SK-N-SH (cell line): ENCODE measurements around the gene PLEKHG7. TPM values are rescaled to one million over a fixed set of nuclear protein-coding genes. Genes with fewer than 3 reads are reported as not detected.

Source experiments
- CTCF ChIA-PET: fragments of 300-600, 350-600 bp; formaldehyde crosslinking; extraction: SDS; loops from one replicate; lab custom pipeline; 2021; lab: Yijun Ruan, JAX
- POLR2A ChIA-PET: fragments of 350-600 bp; sonication (Branson Sonifier 250); formaldehyde crosslinking; extraction: SDS; loops from one replicate; lab custom pipeline; 2020; ENCODE audit warnings: antibody characterized with exemption, inconsistent platforms; lab: Yijun Ruan, JAX
- DNase-seq: peaks from one replicate; pipeline ENCODE4 v3.0.0; 2012
- H2AFZ ChIP-seq: fragments of 200-600 bp; sonication (generic); 2 replicates; pipeline ENCODE4 v1.8.1; 2016; ENCODE audit warnings: antibody characterized with exemption, mild to moderate bottlenecking, low read depth
- H3F3A ChIP-seq: fragments of 200-600 bp; sonication (generic); replicated peaks from 2 replicates; pipeline ENCODE3; 2016; ENCODE audit warnings: antibody characterized with exemption, mild to moderate bottlenecking; ENCODE audit not compliant: insufficient read depth
- H3K27ac ChIP-seq, 2 experiments: fragments of 200-500 bp in 1 of 2; fragments of 200-600 bp in 1 of 2; sonication (Bioruptor generic) in 1 of 2; sonication (generic), shearing (Covaris generic) in 1 of 2; 2 replicates each; pipeline versions ENCODE4 v1.5.1 to v1.6.1; 2014 to 2016; ENCODE audit warnings: low read depth in 2 of 2, inconsistent platforms in 1 of 2, low read length in 1 of 2, mild to moderate bottlenecking in 1 of 2, mixed read lengths in 1 of 2
- H3K27me3 ChIP-seq: fragments of 200-600 bp; sonication (generic), shearing (Covaris generic); 2 replicates; pipeline ENCODE4 v1.6.1; 2016; ENCODE audit warnings: mixed run types; ENCODE audit not compliant: insufficient read depth
- H3K36me3 ChIP-seq, 2 experiments: fragments of 200-500 bp in 1 of 2; fragments of 200-600 bp in 1 of 2; sonication (Bioruptor generic) in 1 of 2; sonication (generic) in 1 of 2; replicated peaks in 1 of 2; 2 replicates each; pipeline versions ENCODE3 to v1.5.1; 2014 to 2016; ENCODE audit warnings: low read length in 1 of 2, mild to moderate bottlenecking in 1 of 2; ENCODE audit not compliant: insufficient read depth in 2 of 2, control insufficient read depth in 1 of 2
- H3K4me1 ChIP-seq, 2 experiments: fragments of 200-500 bp in 1 of 2; fragments of 200-600 bp in 1 of 2; sonication (Bioruptor generic) in 1 of 2; sonication (generic), shearing (Covaris generic) in 1 of 2; 2 replicates each; pipeline versions ENCODE4 v1.5.1 to v1.6.1; 2014 to 2016; ENCODE audit warnings: low read depth in 1 of 2, low read length in 1 of 2, mixed run types in 1 of 2; ENCODE audit not compliant: insufficient read depth in 2 of 2, control insufficient read depth in 1 of 2
- H3K4me2 ChIP-seq: fragments of 200-600 bp; sonication (generic), shearing (Covaris generic); 2 replicates; pipeline ENCODE4 v1.6.1; 2017; ENCODE audit warnings: mixed run types
- H3K4me3 ChIP-seq, 2 experiments: fragments of 200-500 bp in 1 of 2; fragments of 200-600 bp in 1 of 2; sonication (Bioruptor generic) in 1 of 2; sonication (generic), shearing (Covaris generic) in 1 of 2; 2 replicates each; pipeline versions ENCODE4 v1.5.1 to v1.8.1; 2014 to 2016; ENCODE audit warnings: low read depth in 2 of 2, inconsistent platforms in 1 of 2, low read length in 1 of 2, mild to moderate bottlenecking in 1 of 2, mixed read lengths in 1 of 2, moderate library complexity in 1 of 2
- H3K79me2 ChIP-seq: fragments of 200-600 bp; sonication (generic); 2 replicates; pipeline ENCODE4 v1.8.1; 2017; ENCODE audit warnings: mild to moderate bottlenecking; ENCODE audit not compliant: insufficient read depth
- H3K9ac ChIP-seq: fragments of 200-600 bp; sonication (generic); 2 replicates; pipeline ENCODE4 v1.6.1; 2017; ENCODE audit warnings: mixed run types
- H3K9me2 ChIP-seq: fragments of 200-600 bp; sonication (generic); 2 replicates; pipeline ENCODE4 v1.6.1; 2017; ENCODE audit warnings: mixed run types
- H3K9me3 ChIP-seq: fragments of 200-600 bp; sonication (generic); 2 replicates; pipeline ENCODE4 v1.6.1; 2017; ENCODE audit warnings: mixed run types, mild to moderate bottlenecking, moderate library complexity
- H4K20me1 ChIP-seq: fragments of 200-600 bp; sonication (generic); 2 replicates; pipeline ENCODE4 v1.6.1; 2017; ENCODE audit warnings: mild to moderate bottlenecking, mixed run types; ENCODE audit not compliant: insufficient read depth
- CHD2 ChIP-seq: fragments of 150-350 bp; IDR thresholded peaks from 2 replicates; pipeline ENCODE4 v1.6.1; 2018; ENCODE audit warnings: low read length; ENCODE audit not compliant: partially characterized antibody
- EP300 ChIP-seq, 2 experiments: IDR thresholded peaks; 2 replicates each; pipeline versions ENCODE4 v1.4.0 to v1.6.1; 2012; ENCODE audit warnings: borderline replicate concordance in 1 of 2, low read depth in 1 of 2, low read length in 1 of 2
- EZH2phosphoT487 ChIP-seq: fragments of 200-600 bp; sonication (generic); IDR thresholded peaks from 2 replicates; pipeline ENCODE4 v1.6.1; 2017; ENCODE audit warnings: low read depth, mixed run types, mild to moderate bottlenecking, antibody characterized with exemption, moderate library complexity, borderline replicate concordance
- FOXJ3 ChIP-seq: sonication (generic); formaldehyde crosslinking; IDR thresholded peaks from 2 replicates; pipeline ENCODE4 v1.5.1; 2020; ENCODE audit warnings: mild to moderate bottlenecking, missing genetic modification reagents
- FOXM1 ChIP-seq: IDR thresholded peaks from 2 replicates; pipeline ENCODE4 v1.4.0; 2012; ENCODE audit warnings: low read depth, mild to moderate bottlenecking
- GABPA ChIP-seq: IDR thresholded peaks from 2 replicates; pipeline ENCODE4 v1.4.0; 2012; ENCODE audit warnings: low read depth, mild to moderate bottlenecking
- GATA2 ChIP-seq: sonication (generic); formaldehyde crosslinking; IDR thresholded peaks from 2 replicates; pipeline ENCODE4 v1.5.0; 2020; ENCODE audit warnings: mild to moderate bottlenecking, missing genetic modification reagents
- JUND ChIP-seq: IDR thresholded peaks from 2 replicates; pipeline ENCODE4 v1.4.0; 2012
- MAX ChIP-seq: IDR thresholded peaks from 2 replicates; pipeline ENCODE4 v1.4.0; 2012; ENCODE audit warnings: low read depth
- MEF2A ChIP-seq: IDR thresholded peaks from 2 replicates; pipeline ENCODE4 v1.4.0; 2012; ENCODE audit warnings: low read depth, borderline replicate concordance
- NFIC ChIP-seq: IDR thresholded peaks from 2 replicates; pipeline ENCODE4 v1.4.0; 2012; ENCODE audit warnings: borderline replicate concordance
- NRF1 ChIP-seq: IDR thresholded peaks from 2 replicates; pipeline ENCODE4 v1.6.1; 2012; ENCODE audit warnings: low read depth, mild to moderate bottlenecking, low read length
- POLR2AphosphoS5 ChIP-seq: IDR thresholded peaks from 2 replicates; pipeline ENCODE4 v1.6.1; 2012; ENCODE audit warnings: low read depth, low read length
- RAD21 ChIP-seq: IDR thresholded peaks from 2 replicates; pipeline ENCODE4 v1.6.1; 2012; ENCODE audit warnings: mild to moderate bottlenecking, low read length
- RCOR1 ChIP-seq: fragments of 150-350 bp; IDR thresholded peaks from 2 replicates; pipeline ENCODE4 v1.6.1; 2017; ENCODE audit warnings: antibody characterized with exemption, low read length
- RFX5 ChIP-seq: IDR thresholded peaks from 2 replicates; pipeline ENCODE4 v1.6.1; 2012; ENCODE audit warnings: mild to moderate bottlenecking, improper control_type of control experiment, low read length
- RXRA ChIP-seq: IDR thresholded peaks from 2 replicates; pipeline ENCODE4 v1.4.0; 2012; ENCODE audit warnings: low read depth, mild to moderate bottlenecking, borderline replicate concordance
- SIN3A ChIP-seq: IDR thresholded peaks from 2 replicates; pipeline ENCODE4 v1.6.1; 2012; ENCODE audit warnings: low read depth, mild to moderate bottlenecking, low read length, moderate library complexity, borderline replicate concordance
- SMC3 ChIP-seq: IDR thresholded peaks from 2 replicates; pipeline ENCODE4 v1.6.1; 2012; ENCODE audit warnings: low read depth, low read length, improper control_type of control experiment
- TAF1 ChIP-seq: IDR thresholded peaks from 2 replicates; pipeline ENCODE4 v1.6.1; 2012; ENCODE audit warnings: low read depth, mild to moderate bottlenecking, low read length, moderate library complexity, borderline replicate concordance
- TCF12 ChIP-seq: IDR thresholded peaks from 2 replicates; pipeline ENCODE4 v1.4.0; 2012
- TEAD4 ChIP-seq: IDR thresholded peaks from 2 replicates; pipeline ENCODE4 v1.4.0; 2012; ENCODE audit warnings: mild to moderate bottlenecking, borderline replicate concordance; ENCODE audit not compliant: insufficient read depth
- USF1 ChIP-seq: IDR thresholded peaks from 2 replicates; pipeline ENCODE4 v1.4.0; 2012; ENCODE audit warnings: low read depth, borderline replicate concordance
- YY1 ChIP-seq: IDR thresholded peaks from 2 replicates; pipeline ENCODE4 v1.4.0; 2012; ENCODE audit warnings: low read depth, mild to moderate bottlenecking
- WGBS: methylation state at CpG from one replicate; pipeline ENCODE4 v1.1.6; 2017; ENCODE audit warnings: low lambda C conversion rate; 5-methylcytosine and 5-hydroxymethylcytosine counted together
- polyA plus RNA-seq, 3 experiments: library from polyadenylated mRNA; depleted of rRNA; stranded (reverse); fragments of >200 nt; gene quantifications; 2 replicates each; pipeline ENCODE4 v1.2.3, GENCODE V29; 2012
- TF ChIP-seq, protein P1 (sequence below): IDR thresholded peaks from 2 replicates; pipeline ENCODE4 v1.4.0; 2012; ENCODE audit warnings: low read depth, borderline replicate concordance

Gene PLEKHG7
- polyA plus RNA-seq, 1 of the 3 experiments (the other 2 are of a cell fraction), result not detected

GRCh38 chr12:92657770-92658169, 45.0 kb upstream of the PLEKHG7 start:
- H3K4me1 ChIP-seq, result peaks cover 0 to 5% of the 10 kb centered on the region in 2 experiments; a peak in 1 of 4 replicates
- H2AFZ ChIP-seq, result no peak overlapping the region
- no peaks in the 10 kb centered on the region for H3K9me3 ChIP-seq
- DNase-seq, result no peak
- no peaks in the 10 kb centered on the region for H3K79me2 ChIP-seq
- H3K9ac ChIP-seq, result no peak overlapping the region
- H3K9me2 ChIP-seq, result no peaks in the 10 kb centered on the region
- H3K4me3 ChIP-seq, result no peak overlapping the region
- no peak overlapping the region for H3K27ac ChIP-seq
- whole genome bisulfite sequencing, result 81% methylated on average over 4 of the region's 4 CpGs
- POLR2A ChIA-PET, result no interaction called here
- no peaks in the 10 kb centered on the region for H3K27me3 ChIP-seq
- no peak for TF ChIP-seq USF1
- no peak for TF ChIP-seq GATA2 (CRISPR knock-in tag)
- no peak for TF ChIP-seq NFIC
- no peak for TF ChIP-seq TAF1
- no peak for TF ChIP-seq FOXJ3 (CRISPR knock-in tag)
- no peak for TF ChIP-seq TEAD4
- no peak for TF ChIP-seq EZH2phosphoT487
- TF ChIP-seq CHD2, result no peak
- TF ChIP-seq JUND, result no peak
- no peak for TF ChIP-seq TCF12
- TF ChIP-seq GABPA, result no peak
- TF ChIP-seq RAD21, result no peak
- no peak for TF ChIP-seq RXRA
- TF ChIP-seq FOXM1, result no peak
- no peak for TF ChIP-seq SIN3A
- TF ChIP-seq SMC3, result no peak
- TF ChIP-seq, all 33 proteins: peak for 0
- Histone ChIP-seq H3K36me3 (no peaks in the 10 kb centered on the region), H3K4me2 (no peak overlapping the region), H3F3A (no peaks in the 10 kb centered on the region), H4K20me1 (no peaks in the 10 kb centered on the region)
- CTCF ChIA-PET, result no interaction called here

GRCh38 chr12:92658611-92659010, 44.2 kb upstream of the PLEKHG7 start:
- Histone ChIP-seq H3K36me3 (no peaks in the 10 kb centered on the region), H3K4me1 (peaks cover 0 to 5% of the 10 kb centered on the region in 2 experiments; a peak in 1 of 4 replicates), H3K79me2 (no peaks in the 10 kb centered on the region), H3K9me2 (no peaks in the 10 kb centered on the region), H3K27me3 (no peaks in the 10 kb centered on the region), H4K20me1 (no peaks in the 10 kb centered on the region), H3K9me3 (no peaks in the 10 kb centered on the region), H2AFZ (no peak overlapping the region), H3K4me3 (no peak overlapping the region), H3K27ac (no peak overlapping the region), H3F3A (no peaks in the 10 kb centered on the region), H3K9ac (no peak overlapping the region), H3K4me2 (no peak overlapping the region)
- 97% methylated on average over 2 of the region's 2 CpGs for WGBS
- CTCF ChIA-PET, result interaction anchor here (1.2 to 2.3 kb wide), 2 partner anchors 9 to 1277 kb away, joined by 3 to 12 read pairs; no protein-coding TSS in a partner anchor
- TF ChIP-seq POLR2AphosphoS5 (no peak), TAF1 (no peak), YY1 (no peak), TEAD4 (no peak), RAD21 (no peak), GATA2 (CRISPR knock-in tag) (no peak), RCOR1 (no peak), NRF1 (no peak), MEF2A (no peak), MAX (no peak), FOXM1 (no peak), RXRA (no peak), EP300 (IDR thresholded peaks at IDR 0.05; ENCODE audit: borderline replicate concordance in 1 of 2, low read depth in 1 of 2, low read length in 1 of 2) (no peak), RFX5 (no peak)
- TF ChIP-seq, protein P1, sequence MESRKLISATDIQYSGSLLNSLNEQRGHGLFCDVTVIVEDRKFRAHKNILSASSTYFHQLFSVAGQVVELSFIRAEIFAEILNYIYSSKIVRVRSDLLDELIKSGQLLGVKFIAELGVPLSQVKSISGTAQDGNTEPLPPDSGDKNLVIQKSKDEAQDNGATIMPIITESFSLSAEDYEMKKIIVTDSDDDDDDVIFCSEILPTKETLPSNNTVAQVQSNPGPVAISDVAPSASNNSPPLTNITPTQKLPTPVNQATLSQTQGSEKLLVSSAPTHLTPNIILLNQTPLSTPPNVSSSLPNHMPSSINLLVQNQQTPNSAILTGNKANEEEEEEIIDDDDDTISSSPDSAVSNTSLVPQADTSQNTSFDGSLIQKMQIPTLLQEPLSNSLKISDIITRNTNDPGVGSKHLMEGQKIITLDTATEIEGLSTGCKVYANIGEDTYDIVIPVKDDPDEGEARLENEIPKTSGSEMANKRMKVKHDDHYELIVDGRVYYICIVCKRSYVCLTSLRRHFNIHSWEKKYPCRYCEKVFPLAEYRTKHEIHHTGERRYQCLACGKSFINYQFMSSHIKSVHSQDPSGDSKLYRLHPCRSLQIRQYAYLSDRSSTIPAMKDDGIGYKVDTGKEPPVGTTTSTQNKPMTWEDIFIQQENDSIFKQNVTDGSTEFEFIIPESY, result no peak
- POLR2A ChIA-PET, result no interaction called here
- DNase-seq, result no peak
